ENCODE results near the gene PLA2G12B.
"Not testable (repeated sequence)": the region's sequence is repeated elsewhere in the genome, so short reads cannot be mapped to it uniquely, and the experiment has no call there.

PLA2G12B gene

DNA sequence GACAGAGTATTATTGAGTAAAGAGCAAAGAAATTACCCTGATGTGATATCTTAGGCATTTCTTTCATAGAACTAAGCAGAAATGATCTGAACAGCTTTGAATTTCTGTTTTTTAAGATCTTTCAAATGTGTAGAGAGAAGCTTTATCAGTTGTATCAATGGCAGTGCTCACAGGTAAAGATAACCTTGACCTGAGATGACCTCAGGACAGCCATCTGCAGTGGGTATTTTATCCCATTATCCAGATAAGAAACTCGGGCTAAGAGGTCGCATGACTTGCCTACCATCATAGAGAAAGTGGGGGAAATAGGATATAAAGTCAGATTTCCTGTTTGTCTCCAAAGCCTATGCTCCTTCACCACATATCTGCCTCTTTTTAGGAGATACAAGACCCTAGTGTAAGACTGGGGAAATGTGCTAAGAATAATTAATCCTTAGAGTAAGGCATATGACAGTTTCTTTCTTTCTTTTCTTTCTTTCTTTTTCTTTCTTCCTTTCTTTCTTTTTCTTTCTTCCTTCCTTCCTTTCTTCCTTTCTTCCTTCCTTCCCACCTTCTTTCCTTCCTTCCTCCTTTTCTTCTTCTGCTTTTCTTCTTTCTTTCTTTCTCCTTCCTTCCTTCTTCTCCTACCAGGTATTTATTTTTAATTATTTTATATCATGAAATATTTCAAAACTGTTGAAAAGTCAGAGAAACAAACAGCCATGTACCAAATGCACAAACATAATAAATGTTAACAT lies 10.9 kb downstream of the PLA2G12B start:
- Histone ChIP-seq H3K27ac (ENCODE audit: low read depth in 2 of 2, low read length in 2 of 2) (no peak overlapping the region), H3K4me3 (ENCODE audit: low read length in 2 of 2) (no peak overlapping the region), H3K9me3 (ENCODE audit: control insufficient read depth in 2 of 2, low read length in 2 of 2) (no peaks in the 10 kb centered on the region), H3K27me3 (ENCODE audit: control insufficient read depth in 2 of 2, insufficient read depth in 2 of 2, low read length in 2 of 2) (no peaks in the 10 kb centered on the region), H3K36me3 (ENCODE audit: control insufficient read depth in 2 of 2, insufficient read depth in 2 of 2, low read length in 2 of 2) (no peaks in the 10 kb centered on the region), H3K9ac (ENCODE audit: low read depth in 1 of 2, low read length in 2 of 2) (no peak overlapping the region), H3K4me1 (ENCODE audit: control insufficient read depth in 2 of 2, insufficient read depth in 2 of 2, low read length in 2 of 2) (no peaks in the 10 kb centered on the region)

DNA sequence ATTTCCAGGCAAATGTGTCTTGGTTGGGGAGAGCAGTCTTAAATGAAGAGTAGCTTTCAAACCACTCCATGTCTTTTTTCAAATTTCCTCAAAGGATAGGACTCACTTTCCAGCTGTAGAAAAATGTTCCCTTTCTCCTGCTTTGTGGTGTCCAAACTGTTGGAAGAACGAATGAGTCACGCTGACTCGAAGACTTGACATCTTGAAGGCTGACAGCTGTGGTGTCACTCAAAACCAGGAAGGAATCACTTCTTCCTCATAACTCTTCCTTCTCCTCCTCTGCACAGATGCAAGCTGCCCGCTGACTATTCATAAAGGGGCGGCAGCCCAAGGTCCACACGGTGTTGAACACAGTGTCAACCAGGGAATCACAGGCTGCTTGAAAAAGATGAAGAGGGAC lies 19.2 kb downstream of the PLA2G12B start:
- no peaks in the 10 kb centered on the region for H3K36me3 ChIP-seq (ENCODE audit: control insufficient read depth in 2 of 2, insufficient read depth in 2 of 2, low read length in 2 of 2)
- no peaks in the 10 kb centered on the region for H3K4me1 ChIP-seq (ENCODE audit: control insufficient read depth in 2 of 2, insufficient read depth in 2 of 2, low read length in 2 of 2)
- no peaks in the 10 kb centered on the region for H3K9me3 ChIP-seq (ENCODE audit: control insufficient read depth in 2 of 2, low read length in 2 of 2)
- H3K27ac ChIP-seq (ENCODE audit: low read depth in 2 of 2, low read length in 2 of 2), result no peak overlapping the region
- no peaks in the 10 kb centered on the region for H3K27me3 ChIP-seq (ENCODE audit: control insufficient read depth in 2 of 2, insufficient read depth in 2 of 2, low read length in 2 of 2)
- H3K4me3 ChIP-seq (ENCODE audit: low read length in 2 of 2), result no peak overlapping the region
- H3K9ac ChIP-seq (ENCODE audit: low read depth in 1 of 2, low read length in 2 of 2), result no peak overlapping the region

DNA sequence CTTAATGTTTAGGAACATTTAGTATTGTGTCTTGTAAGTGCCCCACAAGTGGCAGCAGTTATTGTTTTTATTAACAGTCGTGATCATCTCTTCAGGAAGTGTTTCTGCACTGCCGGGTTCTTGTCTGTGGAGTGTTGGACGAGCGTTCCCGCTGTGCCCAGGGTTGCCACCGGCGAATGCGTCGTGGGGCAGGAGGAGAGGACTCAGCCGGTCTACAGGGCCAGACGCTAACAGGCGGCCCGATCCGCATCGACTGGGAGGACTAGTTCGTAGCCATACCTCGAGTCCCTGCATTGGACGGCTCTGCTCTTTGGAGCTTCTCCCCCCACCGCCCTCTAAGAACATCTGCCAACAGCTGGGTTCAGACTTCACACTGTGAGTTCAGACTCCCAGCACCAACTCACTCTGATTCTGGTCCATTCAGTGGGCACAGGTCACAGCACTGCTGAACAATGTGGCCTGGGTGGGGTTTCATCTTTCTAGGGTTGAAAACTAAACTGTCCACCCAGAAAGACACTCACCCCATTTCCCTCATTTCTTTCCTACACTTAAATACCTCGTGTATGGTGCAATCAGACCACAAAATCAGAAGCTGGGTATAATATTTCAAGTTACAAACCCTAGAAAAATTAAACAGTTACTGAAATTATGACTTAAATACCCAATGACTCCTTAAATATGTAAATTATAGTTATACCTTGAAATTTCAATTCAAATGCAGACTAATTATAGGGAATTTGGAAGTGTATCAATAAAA lies 22.2 kb downstream of the PLA2G12B start:
- Histone ChIP-seq H3K4me1 (ENCODE audit: control insufficient read depth in 2 of 2, insufficient read depth in 2 of 2, low read length in 2 of 2) (peaks cover 0 to 3% of the 10 kb centered on the region in 2 donors), H3K27me3 (ENCODE audit: control insufficient read depth in 2 of 2, insufficient read depth in 2 of 2, low read length in 2 of 2) (no peaks in the 10 kb centered on the region), H3K4me3 (ENCODE audit: low read length in 2 of 2) (no peak overlapping the region), H3K27ac (ENCODE audit: low read depth in 2 of 2, low read length in 2 of 2) (no peak overlapping the region), H3K9ac (ENCODE audit: low read depth in 1 of 2, low read length in 2 of 2) (no peak overlapping the region), H3K9me3 (ENCODE audit: control insufficient read depth in 2 of 2, low read length in 2 of 2) (no peaks in the 10 kb centered on the region), H3K36me3 (ENCODE audit: control insufficient read depth in 2 of 2, insufficient read depth in 2 of 2, low read length in 2 of 2) (no peaks in the 10 kb centered on the region)

DNA sequence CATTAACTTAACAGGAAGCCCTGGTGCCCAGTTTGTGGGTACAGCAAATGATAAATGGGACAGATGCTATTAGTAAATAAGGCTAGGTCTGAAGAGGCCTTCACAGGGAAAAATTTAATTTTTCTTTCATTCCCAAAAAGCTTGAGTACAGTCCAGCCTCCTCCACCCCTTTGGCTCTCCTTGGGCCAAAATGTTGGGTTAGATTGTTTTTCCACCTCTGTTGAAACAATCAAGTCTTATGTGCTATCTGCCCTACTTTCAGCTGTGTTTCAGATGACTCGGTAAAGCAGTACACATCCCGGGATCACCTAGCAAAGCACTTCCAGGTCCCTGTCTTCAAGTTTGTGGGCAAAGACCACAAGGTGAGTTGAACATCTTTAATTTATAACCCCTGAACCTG lies 24.3 kb downstream of the PLA2G12B start:
- no peaks in the 10 kb centered on the region for H3K9me3 ChIP-seq (ENCODE audit: control insufficient read depth in 2 of 2, low read length in 2 of 2)
- H3K27me3 ChIP-seq (ENCODE audit: control insufficient read depth in 2 of 2, insufficient read depth in 2 of 2, low read length in 2 of 2), result no peaks in the 10 kb centered on the region
- no peaks in the 10 kb centered on the region for H3K36me3 ChIP-seq (ENCODE audit: control insufficient read depth in 2 of 2, insufficient read depth in 2 of 2, low read length in 2 of 2)
- H3K4me3 ChIP-seq (ENCODE audit: low read length in 2 of 2), result no peak overlapping the region
- H3K4me1 ChIP-seq (ENCODE audit: control insufficient read depth in 2 of 2, insufficient read depth in 2 of 2, low read length in 2 of 2), result peaks cover 0 to 4% of the 10 kb centered on the region in 2 donors
- no peak overlapping the region for H3K9ac ChIP-seq (ENCODE audit: low read depth in 1 of 2, low read length in 2 of 2)
- no peak overlapping the region for H3K27ac ChIP-seq (ENCODE audit: low read depth in 2 of 2, low read length in 2 of 2)

DNA sequence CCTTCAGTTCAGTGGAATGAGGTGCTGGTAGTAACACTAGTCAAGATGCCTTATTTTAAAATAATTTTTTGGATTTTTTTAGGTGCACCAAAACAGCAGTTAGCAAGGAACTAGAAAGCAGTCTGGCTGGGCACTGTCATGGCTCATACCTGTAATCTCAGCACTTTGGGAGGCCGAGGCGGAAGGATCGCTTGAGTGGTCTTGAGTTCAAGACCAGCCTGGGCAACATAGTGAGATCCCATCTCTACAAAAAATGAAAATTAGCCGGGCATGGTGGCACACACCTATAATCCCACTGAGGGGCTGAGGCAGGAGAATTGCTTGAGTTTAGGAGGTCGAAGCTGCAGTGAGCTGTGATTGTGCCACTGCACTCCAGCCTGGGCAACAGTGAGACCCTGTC lies 25.8 kb downstream of the PLA2G12B start:
- no peak overlapping the region for H3K9ac ChIP-seq (ENCODE audit: low read depth in 1 of 2, low read length in 2 of 2)
- H3K27me3 ChIP-seq (ENCODE audit: control insufficient read depth in 2 of 2, insufficient read depth in 2 of 2, low read length in 2 of 2), result no peaks in the 10 kb centered on the region
- H3K9me3 ChIP-seq (ENCODE audit: control insufficient read depth in 2 of 2, low read length in 2 of 2), result no peaks in the 10 kb centered on the region
- no peak overlapping the region for H3K27ac ChIP-seq (ENCODE audit: low read depth in 2 of 2, low read length in 2 of 2)
- peaks cover 0 to 4% of the 10 kb centered on the region in 2 donors for H3K4me1 ChIP-seq (ENCODE audit: control insufficient read depth in 2 of 2, insufficient read depth in 2 of 2, low read length in 2 of 2)
- no peak overlapping the region for H3K4me3 ChIP-seq (ENCODE audit: low read length in 2 of 2)
- no peaks in the 10 kb centered on the region for H3K36me3 ChIP-seq (ENCODE audit: control insufficient read depth in 2 of 2, insufficient read depth in 2 of 2, low read length in 2 of 2)

DNA sequence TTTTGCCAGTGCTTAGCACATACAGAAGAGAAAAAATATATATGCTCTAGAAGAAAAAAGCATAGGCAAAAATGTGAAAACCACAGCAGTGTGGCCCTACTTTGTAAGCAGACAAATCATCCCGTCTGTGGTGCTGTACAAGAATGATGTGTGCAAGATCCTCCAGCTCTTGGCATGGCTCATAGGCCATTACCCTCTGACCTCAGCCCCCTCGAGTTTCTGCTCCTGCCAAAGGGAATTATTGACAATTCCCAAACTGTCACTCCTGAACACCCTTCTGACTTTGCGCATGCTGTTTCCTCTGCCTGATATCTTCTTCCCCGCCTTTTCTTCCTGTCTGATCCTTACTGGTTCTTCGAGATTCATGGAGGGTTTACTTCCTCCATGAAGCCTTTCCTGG lies 27.1 kb downstream of the PLA2G12B start:
- Histone ChIP-seq H3K4me3 (ENCODE audit: low read length in 2 of 2) (no peak overlapping the region), H3K27me3 (ENCODE audit: control insufficient read depth in 2 of 2, insufficient read depth in 2 of 2, low read length in 2 of 2) (no peaks in the 10 kb centered on the region), H3K9ac (ENCODE audit: low read depth in 1 of 2, low read length in 2 of 2) (no peak overlapping the region), H3K4me1 (ENCODE audit: control insufficient read depth in 2 of 2, insufficient read depth in 2 of 2, low read length in 2 of 2) (peaks cover 0 to 4% of the 10 kb centered on the region in 2 donors), H3K27ac (ENCODE audit: low read depth in 2 of 2, low read length in 2 of 2) (no peak overlapping the region), H3K36me3 (ENCODE audit: control insufficient read depth in 2 of 2, insufficient read depth in 2 of 2, low read length in 2 of 2) (no peaks in the 10 kb centered on the region), H3K9me3 (ENCODE audit: control insufficient read depth in 2 of 2, low read length in 2 of 2) (no peaks in the 10 kb centered on the region)

DNA sequence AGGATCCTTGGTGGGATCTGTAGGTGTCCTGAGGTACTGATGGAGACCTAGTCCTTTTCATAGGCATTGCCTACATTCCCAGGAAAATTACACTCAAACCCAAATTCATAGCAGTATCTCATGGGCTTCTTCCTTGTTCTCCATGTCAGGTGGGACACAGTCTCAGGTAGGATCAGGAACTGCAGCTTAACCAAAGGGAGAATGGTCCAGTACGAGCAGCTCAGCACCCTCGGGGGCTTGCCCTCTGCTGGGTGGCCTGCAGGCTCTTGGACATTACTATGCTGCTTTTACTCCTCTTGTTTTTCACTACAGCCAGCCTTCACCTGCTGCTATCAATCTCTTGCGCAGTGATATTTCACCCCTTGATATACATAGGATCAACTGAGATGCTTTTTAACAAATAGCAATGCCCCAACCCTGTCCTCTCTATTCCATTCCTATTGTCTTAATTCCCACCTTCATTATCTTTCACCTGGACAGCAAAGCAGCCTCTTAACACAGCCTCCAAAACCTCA lies 28.6 kb downstream of the PLA2G12B start:
- Histone ChIP-seq H3K9me3 (ENCODE audit: control insufficient read depth in 2 of 2, low read length in 2 of 2) (no peaks in the 10 kb centered on the region), H3K27ac (ENCODE audit: low read depth in 2 of 2, low read length in 2 of 2) (no peak overlapping the region), H3K4me3 (ENCODE audit: low read length in 2 of 2) (no peak overlapping the region), H3K9ac (ENCODE audit: low read depth in 1 of 2, low read length in 2 of 2) (no peak overlapping the region), H3K4me1 (ENCODE audit: control insufficient read depth in 2 of 2, insufficient read depth in 2 of 2, low read length in 2 of 2) (peaks cover 0 to 4% of the 10 kb centered on the region in 2 donors), H3K27me3 (ENCODE audit: control insufficient read depth in 2 of 2, insufficient read depth in 2 of 2, low read length in 2 of 2) (no peaks in the 10 kb centered on the region), H3K36me3 (ENCODE audit: control insufficient read depth in 2 of 2, insufficient read depth in 2 of 2, low read length in 2 of 2) (no peaks in the 10 kb centered on the region)

DNA sequence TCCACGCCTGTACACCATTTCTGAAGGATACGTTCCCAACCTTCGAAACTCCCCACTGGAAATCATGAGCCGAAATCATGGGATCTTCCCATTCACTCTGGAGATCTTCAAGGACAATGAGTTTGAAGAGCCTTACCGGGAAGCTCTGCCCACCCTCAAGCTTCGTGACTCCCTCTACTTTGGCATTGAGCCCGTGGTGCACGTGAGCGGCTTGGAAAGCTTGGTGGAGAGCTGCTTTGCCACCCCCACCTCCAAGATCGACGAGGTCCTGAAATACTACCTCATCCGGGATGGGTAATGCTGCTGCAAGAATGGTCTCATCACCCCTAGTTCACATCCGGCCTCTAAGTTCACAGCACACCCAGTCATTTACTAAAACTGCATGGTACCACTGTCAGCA lies 30.3 kb downstream of the PLA2G12B start:
- no peaks in the 10 kb centered on the region for H3K27me3 ChIP-seq (ENCODE audit: control insufficient read depth in 2 of 2, insufficient read depth in 2 of 2, low read length in 2 of 2)
- H3K4me1 ChIP-seq (ENCODE audit: control insufficient read depth in 2 of 2, insufficient read depth in 2 of 2, low read length in 2 of 2), result peaks cover 0 to 4% of the 10 kb centered on the region in 2 donors
- no peak overlapping the region for H3K4me3 ChIP-seq (ENCODE audit: low read length in 2 of 2)
- no peak overlapping the region for H3K9ac ChIP-seq (ENCODE audit: low read depth in 1 of 2, low read length in 2 of 2)
- no peak overlapping the region for H3K27ac ChIP-seq (ENCODE audit: low read depth in 2 of 2, low read length in 2 of 2)
- H3K9me3 ChIP-seq (ENCODE audit: control insufficient read depth in 2 of 2, low read length in 2 of 2), result no peaks in the 10 kb centered on the region
- H3K36me3 ChIP-seq (ENCODE audit: control insufficient read depth in 2 of 2, insufficient read depth in 2 of 2, low read length in 2 of 2), result no peaks in the 10 kb centered on the region

DNA sequence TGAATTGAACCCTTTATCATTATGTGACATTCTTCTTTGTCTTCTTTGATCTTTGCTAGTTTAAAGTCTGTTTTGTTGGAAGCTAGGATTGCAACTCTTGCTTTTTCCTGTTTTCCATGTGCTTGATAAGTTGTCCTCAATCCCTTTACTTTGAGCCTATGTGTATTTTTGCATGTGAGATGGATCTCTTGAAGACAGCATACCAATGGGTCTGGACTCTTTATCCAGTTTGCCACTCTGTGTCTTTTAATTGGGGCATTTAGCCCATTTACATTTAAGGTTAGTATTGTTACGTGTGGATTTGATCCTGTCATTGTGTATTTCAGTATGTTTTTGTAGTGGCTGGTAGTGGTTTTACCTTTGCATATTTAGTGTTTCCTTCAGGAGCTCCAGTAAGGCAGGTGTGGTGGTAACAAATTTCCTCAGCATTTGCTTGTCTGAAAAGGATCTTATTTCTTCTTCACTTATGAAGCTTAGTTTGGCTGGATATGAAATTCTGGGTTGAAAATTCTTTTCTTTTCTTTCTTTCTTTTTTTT lies 33.4 kb downstream of the PLA2G12B start:
- not testable (repeated sequence) for H3K4me3 ChIP-seq (ENCODE audit: low read length in 2 of 2); H3K4me1 ChIP-seq (ENCODE audit: control insufficient read depth in 2 of 2, insufficient read depth in 2 of 2, low read length in 2 of 2); H3K36me3 ChIP-seq (ENCODE audit: control insufficient read depth in 2 of 2, insufficient read depth in 2 of 2, low read length in 2 of 2); H3K27me3 ChIP-seq (ENCODE audit: control insufficient read depth in 2 of 2, insufficient read depth in 2 of 2, low read length in 2 of 2); H3K27ac ChIP-seq (ENCODE audit: low read depth in 2 of 2, low read length in 2 of 2); H3K9ac ChIP-seq (ENCODE audit: low read depth in 1 of 2, low read length in 2 of 2); H3K9me3 ChIP-seq (ENCODE audit: control insufficient read depth in 2 of 2, low read length in 2 of 2)

DNA sequence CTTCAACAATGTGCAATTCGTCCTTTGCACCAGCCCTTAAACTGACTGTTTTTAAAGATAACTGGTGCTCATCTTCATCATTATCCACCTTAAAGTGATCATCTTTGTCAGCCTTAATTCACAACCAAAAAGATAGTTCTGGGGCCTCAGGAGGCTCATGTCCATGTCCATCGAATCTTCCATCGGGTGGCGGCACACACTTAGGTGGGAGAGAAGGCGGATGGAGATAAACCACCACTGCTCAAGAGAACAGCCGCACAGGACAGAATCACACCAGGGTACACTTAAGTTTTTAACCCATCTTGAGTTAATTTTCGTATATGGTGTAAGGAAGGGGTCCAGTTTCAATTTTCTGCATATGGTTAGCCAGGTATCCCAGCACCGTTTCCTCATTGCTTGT lies 36.3 kb downstream of the PLA2G12B start:
- no peaks in the 10 kb centered on the region for H3K27me3 ChIP-seq (ENCODE audit: control insufficient read depth in 2 of 2, insufficient read depth in 2 of 2, low read length in 2 of 2)
- no peak overlapping the region for H3K4me3 ChIP-seq (ENCODE audit: low read length in 2 of 2)
- H3K4me1 ChIP-seq (ENCODE audit: control insufficient read depth in 2 of 2, insufficient read depth in 2 of 2, low read length in 2 of 2), result no peaks in the 10 kb centered on the region
- no peaks in the 10 kb centered on the region for H3K36me3 ChIP-seq (ENCODE audit: control insufficient read depth in 2 of 2, insufficient read depth in 2 of 2, low read length in 2 of 2)
- no peak overlapping the region for H3K9ac ChIP-seq (ENCODE audit: low read depth in 1 of 2, low read length in 2 of 2)
- H3K9me3 ChIP-seq (ENCODE audit: control insufficient read depth in 2 of 2, low read length in 2 of 2), result no peaks in the 10 kb centered on the region
- no peak overlapping the region for H3K27ac ChIP-seq (ENCODE audit: low read depth in 2 of 2, low read length in 2 of 2)

All from mucosa of rectum (tissue), 2 donors.